GM12873 (cell line): Measurements from ENCODE around the gene PLK5.
A peak's percentile ranks its signal among the peaks of the same experiment; 100 is the strongest.

Experiments used
- CTCF ChIP-seq: IDR thresholded peaks from 2 replicates; pipeline ENCODE4 v1.5.1; 2012; ENCODE audit warnings: low read depth, mild to moderate bottlenecking, moderate library complexity, low read length, control low read depth; ENCODE audit not compliant: insufficient read depth; ENCODE audit errors: missing control alignments

Gene PLK5

GRCh38 chr19:1503089-1503924 is 20.6 kb upstream of the PLK5 start:
- peak; percentile 86 for TF ChIP-seq CTCF

DNA sequence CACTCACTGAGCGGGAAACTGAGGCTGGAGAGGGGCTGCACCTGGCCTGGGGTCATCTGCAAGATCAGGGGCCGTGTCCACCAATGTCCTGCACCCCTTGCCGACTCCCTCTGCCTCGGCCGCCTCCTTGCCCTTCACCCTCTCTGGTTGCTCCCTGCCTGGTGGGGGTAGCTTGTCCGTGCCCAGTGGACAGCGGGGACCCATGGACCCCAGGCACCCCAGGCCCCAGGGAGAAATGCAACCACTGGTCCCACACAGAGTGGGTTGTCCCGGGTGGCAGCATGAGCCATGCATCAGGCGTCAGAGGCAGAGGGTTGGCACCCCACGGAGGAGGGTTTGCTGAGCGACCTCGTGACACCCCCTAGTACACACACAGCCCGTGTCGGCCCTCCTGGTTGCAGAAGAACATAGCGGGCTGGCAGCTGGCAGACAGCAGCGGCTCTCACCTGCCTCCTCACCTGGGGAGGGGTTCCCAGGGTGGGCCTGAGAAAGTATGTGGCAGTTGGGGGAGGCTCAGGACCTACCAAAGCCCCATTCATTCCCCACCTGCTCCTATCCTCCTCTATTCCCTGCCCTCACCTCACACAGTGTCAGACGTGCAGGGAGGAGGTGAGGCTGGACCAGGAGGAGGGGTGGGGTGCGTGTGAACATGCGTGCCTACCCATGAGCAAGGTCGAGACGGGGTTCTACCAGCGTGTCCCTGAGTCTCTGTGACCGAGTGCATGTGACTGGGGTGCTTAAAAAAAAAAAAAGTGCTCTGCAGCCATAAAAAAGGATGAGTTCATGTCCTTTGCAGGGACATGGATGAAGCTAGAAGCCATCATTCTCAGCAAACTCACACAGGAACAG is 19.7 kb upstream of the PLK5 start:
- TF ChIP-seq CTCF: no peak

GRCh38 chr19:1505012-1505411 is 18.9 kb upstream of the PLK5 start:
- no peak for TF ChIP-seq CTCF

DNA sequence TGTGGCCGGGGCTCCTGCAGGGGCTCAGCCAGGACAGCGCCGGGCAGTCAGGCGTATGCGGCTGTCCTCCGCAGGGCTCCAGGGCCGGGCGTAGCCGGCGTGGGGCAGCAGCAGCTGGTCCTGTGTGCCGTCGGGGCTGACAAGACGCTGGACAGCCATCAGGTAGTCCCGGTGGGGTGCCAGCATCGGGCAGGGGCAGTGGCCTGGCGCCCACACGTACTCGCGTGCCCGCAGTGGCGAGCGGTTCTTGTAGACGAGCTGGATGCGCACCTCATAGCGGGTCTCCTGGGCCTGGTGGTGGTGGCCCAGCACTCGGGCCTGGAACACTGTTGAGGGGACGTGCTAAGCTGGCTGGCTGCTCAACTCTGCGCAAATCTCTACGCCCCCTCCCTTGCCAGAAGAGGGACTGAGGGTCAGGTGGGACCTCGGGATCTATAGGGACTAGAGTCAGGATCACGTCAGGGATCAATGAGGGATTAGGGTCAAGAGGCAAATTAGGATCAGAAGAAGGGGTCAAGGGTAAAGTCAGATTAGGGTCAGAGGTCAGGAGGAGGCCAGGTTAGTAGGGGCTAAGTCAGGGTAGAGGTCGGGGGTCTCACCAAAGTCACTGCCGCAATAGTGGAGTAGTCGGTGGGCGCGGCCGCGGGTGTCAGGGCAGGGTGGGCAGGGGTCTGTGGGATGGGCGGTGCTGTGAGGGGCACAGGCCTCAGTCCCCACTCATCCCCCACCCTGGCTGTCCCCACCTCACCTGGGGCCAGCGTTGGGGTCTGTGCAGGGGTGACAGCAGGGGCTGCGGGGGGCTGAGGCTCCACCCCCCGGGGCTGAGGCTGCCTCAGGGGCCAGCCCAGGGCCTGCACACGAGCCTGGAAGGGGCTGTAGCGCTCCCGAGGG is 17.6 kb upstream of the PLK5 start:
- no peak for TF ChIP-seq CTCF

- TF ChIP-seq CTCF: no peak
These were observed 16.7 kb upstream of the PLK5 start for GRCh38 chr19:1507192-1507660.

- TF ChIP-seq CTCF: no peak
These were observed 15.9 kb upstream of the PLK5 start for GRCh38 chr19:1507763-1508506.
